ENCODE measurements around the gene TTBK2. TPM values are rescaled to one million over a fixed set of nuclear protein-coding genes. Genes with fewer than 3 reads are reported as not detected.

The TTBK2 gene
- total RNA-seq, 2 donors from 2014 or later: 6.8 to 9.1 TPM

GRCh38 chr15:42804739-42805138 lies 115.8 kb downstream of the TTBK2 start:
- intact Hi-C loops (cut with DNase I): loop anchor here (10.0 kb wide), 1 partner anchor 120 kb away; the partner anchor contains the start of gene TTBK2

GRCh38 chr15:42803436-42803835 lies 117.1 kb downstream of the TTBK2 start:
- no peaks in the 10 kb centered on the region for H3K4me1 ChIP-seq
- H3K36me3 ChIP-seq: no peaks in the 10 kb centered on the region
- no peak overlapping the region for H3K9ac ChIP-seq (ENCODE audit: low read depth in 2 of 2, low read length in 2 of 2)
- no peak overlapping the region for H3K4me3 ChIP-seq
- TF ChIP-seq CTCF (IDR thresholded peaks at IDR 0.05): no peak
- no peaks in the 10 kb centered on the region for H3K27me3 ChIP-seq
- no peak for DNase-seq
- H3K27ac ChIP-seq: no peak overlapping the region
- intact Hi-C loops (cut with DNase I): loop anchor here (10.0 kb wide), 1 partner anchor 121 kb away; the partner anchor contains the start of gene TTBK2
- no peaks in the 10 kb centered on the region for H3K9me3 ChIP-seq

More at GRCh38 chr15:42804739-42805138, 115.8 kb downstream of the TTBK2 start:
- no peak for TF ChIP-seq CTCF (IDR thresholded peaks at IDR 0.05)
- H3K9me3 ChIP-seq: no peaks in the 10 kb centered on the region
- no peaks in the 10 kb centered on the region for H3K27me3 ChIP-seq
- no peak overlapping the region for H3K9ac ChIP-seq (ENCODE audit: low read depth in 2 of 2, low read length in 2 of 2)
- no peak overlapping the region for H3K4me3 ChIP-seq
- no peaks in the 10 kb centered on the region for H3K4me1 ChIP-seq
- no peak overlapping the region for H3K27ac ChIP-seq
- no peaks in the 10 kb centered on the region for H3K36me3 ChIP-seq
- DNase-seq: no peak

- H3K9me3 ChIP-seq: no peaks in the 10 kb centered on the region
- no peaks in the 10 kb centered on the region for H3K36me3 ChIP-seq
- no peak overlapping the region for H3K27ac ChIP-seq
- no peaks in the 10 kb centered on the region for H3K4me1 ChIP-seq
- DNase-seq: no peak
- no peak overlapping the region for H3K4me3 ChIP-seq
- intact Hi-C loops (cut with DNase I): loop anchor here (10.0 kb wide), 1 partner anchor 123 kb away; the partner anchor contains the start of gene TTBK2
- TF ChIP-seq CTCF (IDR thresholded peaks at IDR 0.05): no peak
- no peak overlapping the region for H3K9ac ChIP-seq (ENCODE audit: low read depth in 2 of 2, low read length in 2 of 2)
- no peaks in the 10 kb centered on the region for H3K27me3 ChIP-seq
Observed at GRCh38 chr15:42802168-42802567, 118.4 kb downstream of the TTBK2 start.

- H3K27me3 ChIP-seq: no peaks in the 10 kb centered on the region
- H3K4me1 ChIP-seq: no peaks in the 10 kb centered on the region
- no peak overlapping the region for H3K4me3 ChIP-seq
- no peaks in the 10 kb centered on the region for H3K36me3 ChIP-seq
- TF ChIP-seq CTCF (IDR thresholded peaks at IDR 0.05): no peak
- H3K9ac ChIP-seq (ENCODE audit: low read depth in 2 of 2, low read length in 2 of 2): no peak overlapping the region
- H3K27ac ChIP-seq: no peak overlapping the region
- DNase-seq: no peak
- H3K9me3 ChIP-seq: no peaks in the 10 kb centered on the region
- intact Hi-C loops (cut with DNase I): loop anchor here (10.0 kb wide), 1 partner anchor 124 kb away; the partner anchor contains the start of gene TTBK2
Observed at GRCh38 chr15:42800731-42801474, 119.7 kb downstream of the TTBK2 start.

GRCh38 chr15:42798802-42799201 lies 121.8 kb downstream of the TTBK2 start:
- TF ChIP-seq CTCF (IDR thresholded peaks at IDR 0.05): no peak

More at GRCh38 chr15:42798802-42799201, 121.8 kb downstream of the TTBK2 start:
- no peak overlapping the region for H3K27ac ChIP-seq
- DNase-seq: no peak
- no peaks in the 10 kb centered on the region for H3K27me3 ChIP-seq
- no peak overlapping the region for H3K4me3 ChIP-seq
- intact Hi-C loops (cut with DNase I): no loop called here
- H3K9me3 ChIP-seq: no peaks in the 10 kb centered on the region
- no peak overlapping the region for H3K9ac ChIP-seq (ENCODE audit: low read depth in 2 of 2, low read length in 2 of 2)
- no peaks in the 10 kb centered on the region for H3K36me3 ChIP-seq
- no peaks in the 10 kb centered on the region for H3K4me1 ChIP-seq
